Loucy (cell line): Measurements from ENCODE around the gene BCAS4.

Source experiments
- EZH2phosphoT487 ChIP-seq: fragments of 200-600 bp; IDR thresholded peaks from 2 replicates; pipeline ENCODE4 v1.6.1; 2018; ENCODE audit warnings: antibody characterized with exemption, mild to moderate bottlenecking, moderate library complexity, borderline replicate concordance
- TF ChIP-seq, protein P1 (sequence below): fragments of 200-600 bp; sonication (generic); conservative IDR thresholded peaks from 2 replicates; pipeline ENCODE4 v1.5.1; 2014; ENCODE audit warnings: mild to moderate bottlenecking, antibody characterized with exemption, low read length

DNA sequence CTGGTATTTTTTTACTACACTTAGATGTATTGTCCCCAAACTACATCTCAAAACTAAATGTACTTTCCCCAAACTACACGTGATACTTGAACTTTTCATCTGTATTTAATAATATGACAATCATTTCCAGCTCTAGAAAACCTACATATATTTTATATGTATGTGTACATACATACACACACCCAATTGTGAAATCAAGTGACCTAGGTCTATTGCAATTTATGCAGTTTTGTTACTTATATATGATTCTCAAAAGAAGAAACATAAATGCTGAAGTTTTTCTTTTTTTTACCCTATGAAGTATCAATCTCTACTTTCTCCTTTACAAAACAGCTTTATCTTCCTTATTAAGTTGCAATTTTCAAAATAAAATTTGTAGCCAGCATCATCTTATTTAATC, 131.7 kb downstream of the BCAS4 start:
- TF ChIP-seq, protein P1, sequence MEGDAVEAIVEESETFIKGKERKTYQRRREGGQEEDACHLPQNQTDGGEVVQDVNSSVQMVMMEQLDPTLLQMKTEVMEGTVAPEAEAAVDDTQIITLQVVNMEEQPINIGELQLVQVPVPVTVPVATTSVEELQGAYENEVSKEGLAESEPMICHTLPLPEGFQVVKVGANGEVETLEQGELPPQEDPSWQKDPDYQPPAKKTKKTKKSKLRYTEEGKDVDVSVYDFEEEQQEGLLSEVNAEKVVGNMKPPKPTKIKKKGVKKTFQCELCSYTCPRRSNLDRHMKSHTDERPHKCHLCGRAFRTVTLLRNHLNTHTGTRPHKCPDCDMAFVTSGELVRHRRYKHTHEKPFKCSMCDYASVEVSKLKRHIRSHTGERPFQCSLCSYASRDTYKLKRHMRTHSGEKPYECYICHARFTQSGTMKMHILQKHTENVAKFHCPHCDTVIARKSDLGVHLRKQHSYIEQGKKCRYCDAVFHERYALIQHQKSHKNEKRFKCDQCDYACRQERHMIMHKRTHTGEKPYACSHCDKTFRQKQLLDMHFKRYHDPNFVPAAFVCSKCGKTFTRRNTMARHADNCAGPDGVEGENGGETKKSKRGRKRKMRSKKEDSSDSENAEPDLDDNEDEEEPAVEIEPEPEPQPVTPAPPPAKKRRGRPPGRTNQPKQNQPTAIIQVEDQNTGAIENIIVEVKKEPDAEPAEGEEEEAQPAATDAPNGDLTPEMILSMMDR = no peak
- TF ChIP-seq EZH2phosphoT487 = no peak
